Measurements from ENCODE around the gene IL17REL.

IL17REL gene

GRCh38 chr22:49965091-49966040, 47.2 kb downstream of the IL17REL start:
- peak in 20 of 42 donors; percentile 7 to 45 (median 16) for DNase-seq
- intact Hi-C loops (cut with DNase I): loop anchor here (10.0 kb wide), 1 partner anchor 229 kb away; no protein-coding TSS in a partner anchor

DNA sequence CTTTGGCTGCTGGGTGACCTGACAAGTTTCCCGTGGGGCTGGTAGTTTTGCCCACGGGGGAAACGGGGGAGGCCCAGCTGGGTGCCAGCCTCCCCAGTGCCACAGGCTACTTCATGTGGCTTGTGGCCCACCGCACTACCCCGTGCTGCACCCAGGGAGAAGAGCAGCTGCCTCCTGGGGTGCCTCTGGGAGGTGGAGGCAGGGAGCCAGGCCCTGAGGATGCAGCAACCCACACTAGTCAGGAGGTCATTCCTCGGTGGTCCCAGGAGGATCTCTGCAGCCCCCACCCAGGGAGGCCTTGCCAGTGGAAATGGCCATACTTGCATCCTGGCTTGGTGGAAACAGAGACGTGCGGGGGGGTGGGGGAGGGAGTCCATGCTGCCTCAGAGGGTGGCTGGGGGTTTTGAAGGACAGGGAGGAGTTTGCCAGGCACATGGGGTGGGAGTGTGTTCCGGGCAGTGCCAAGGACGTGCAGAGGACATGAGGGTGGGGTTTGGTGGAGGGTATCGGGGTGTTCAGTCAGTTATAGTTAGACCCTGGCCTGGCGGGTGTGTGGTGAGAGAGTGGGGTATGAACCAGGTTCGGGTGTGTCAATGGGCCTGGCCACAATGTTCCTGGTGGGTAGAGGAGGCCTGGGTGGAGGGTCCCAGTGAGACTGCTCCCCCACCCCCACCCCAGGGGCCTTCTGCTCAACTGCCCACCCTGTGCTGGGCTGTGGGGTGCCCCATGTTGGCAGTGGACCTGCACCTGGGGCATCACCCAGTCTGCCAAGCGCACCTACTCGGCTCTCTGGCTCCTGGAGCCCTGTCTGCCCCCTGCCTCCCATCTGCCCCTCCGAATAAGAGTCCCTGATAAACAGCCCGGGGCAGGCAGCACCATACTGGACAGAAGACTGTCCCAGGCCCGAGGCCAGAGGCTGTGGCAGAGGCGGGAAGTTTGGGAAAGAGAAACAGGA, 48.2 kb downstream of the IL17REL start:
- DNase-seq: peak in 19 of 42 donors; percentile 6 to 43 (median 14)
- intact Hi-C loops (cut with DNase I): loop anchor here (10.0 kb wide), 1 partner anchor 230 kb away; no protein-coding TSS in a partner anchor

DNA sequence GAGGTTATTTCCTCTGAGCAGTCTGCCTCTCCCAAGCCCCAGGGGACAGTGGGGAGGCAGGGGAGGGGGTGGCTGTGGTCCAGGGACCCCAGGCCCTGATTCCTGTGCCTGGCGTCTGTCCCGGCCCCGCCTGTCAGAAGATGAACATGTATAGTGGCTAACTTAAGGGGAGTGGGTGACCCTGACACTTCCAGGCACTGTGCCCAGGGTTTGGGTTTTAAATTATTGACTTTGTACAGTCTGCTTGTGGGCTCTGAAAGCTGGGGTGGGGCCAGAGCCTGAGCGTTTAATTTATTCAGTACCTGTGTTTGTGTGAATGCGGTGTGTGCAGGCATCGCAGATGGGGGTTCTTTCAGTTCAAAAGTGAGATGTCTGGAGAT, 48.9 kb downstream of the IL17REL start:
- intact Hi-C loops (cut with DNase I): loop anchor here (10.0 kb wide), 1 partner anchor 231 kb away; no protein-coding TSS in a partner anchor
- DNase-seq: peak in 17 of 42 donors; percentile 2 to 44 (median 11)

DNA sequence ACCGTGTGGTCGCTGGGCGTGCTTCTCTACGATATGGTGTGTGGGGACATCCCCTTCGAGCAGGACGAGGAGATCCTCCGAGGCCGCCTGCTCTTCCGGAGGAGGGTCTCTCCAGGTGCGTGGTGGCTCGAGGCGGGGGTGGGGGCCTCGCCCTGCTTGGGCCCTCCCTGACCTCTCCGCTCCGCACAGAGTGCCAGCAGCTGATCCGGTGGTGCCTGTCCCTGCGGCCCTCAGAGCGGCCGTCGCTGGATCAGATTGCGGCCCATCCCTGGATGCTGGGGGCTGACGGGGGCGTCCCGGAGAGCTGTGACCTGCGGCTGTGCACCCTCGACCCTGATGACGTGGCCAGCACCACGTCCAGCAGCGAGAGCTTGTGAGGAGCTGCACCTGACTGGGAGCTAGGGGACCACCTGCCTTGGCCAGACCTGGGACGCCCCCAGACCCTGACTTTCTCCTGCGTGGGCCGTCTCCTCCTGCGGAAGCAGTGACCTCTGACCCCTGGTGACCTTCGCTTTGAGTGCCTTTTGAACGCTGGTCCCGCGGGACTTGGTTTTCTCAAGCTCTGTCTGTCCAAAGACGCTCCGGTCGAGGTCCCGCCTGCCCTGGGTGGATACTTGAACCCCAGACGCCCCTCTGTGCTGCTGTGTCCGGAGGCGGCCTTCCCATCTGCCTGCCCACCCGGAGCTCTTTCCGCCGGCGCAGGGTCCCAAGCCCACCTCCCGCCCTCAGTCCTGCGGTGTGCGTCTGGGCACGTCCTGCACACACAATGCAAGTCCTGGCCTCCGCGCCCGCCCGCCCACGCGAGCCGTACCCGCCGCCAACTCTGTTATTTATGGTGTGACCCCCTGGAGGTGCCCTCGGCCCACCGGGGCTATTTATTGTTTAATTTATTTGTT, 49.6 kb downstream of the IL17REL start:
- intact Hi-C loops (cut with DNase I): loop anchor here (10.0 kb wide), 1 partner anchor 232 kb away; no protein-coding TSS in a partner anchor
- peak in 22 of 42 donors; percentile 6 to 45 (median 16) for DNase-seq

DNA sequence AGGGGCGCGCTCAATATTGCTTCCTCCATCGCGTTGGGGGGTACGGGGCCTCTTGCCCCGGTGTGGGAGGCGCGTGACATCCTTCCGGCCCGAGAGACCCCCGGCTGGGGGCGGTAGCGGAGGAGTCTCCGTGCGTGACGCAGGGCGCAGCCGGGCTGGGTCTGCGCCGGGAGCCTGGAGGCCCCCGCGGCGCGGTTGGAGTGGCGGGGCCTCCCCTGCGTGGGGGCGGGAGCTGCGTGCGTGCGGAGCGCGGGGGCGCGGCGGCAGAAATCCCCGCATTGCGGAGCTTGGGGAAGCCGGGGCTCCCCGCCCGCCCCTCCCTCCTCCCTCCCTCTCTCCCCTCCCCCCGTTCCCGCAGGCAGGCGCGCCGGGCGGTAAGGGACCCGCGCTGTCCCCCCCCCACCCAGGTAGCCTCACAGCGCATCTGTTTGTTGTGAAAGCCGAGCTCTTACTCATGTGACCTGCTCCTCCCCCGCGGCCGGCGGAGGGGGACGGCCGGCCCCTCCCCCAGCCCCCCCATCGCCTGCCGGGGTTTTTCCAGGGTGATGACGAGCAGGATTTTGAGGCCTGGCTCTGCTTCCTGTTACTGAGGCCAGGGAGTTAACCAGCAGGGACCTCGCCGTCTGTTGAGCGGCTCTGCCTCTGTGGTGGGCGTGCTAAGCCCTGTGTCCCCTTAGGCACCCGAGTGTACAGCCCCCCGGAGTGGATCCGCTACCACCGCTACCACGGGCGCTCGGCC, 50.4 kb downstream of the IL17REL start:
- intact Hi-C loops (cut with DNase I): loop anchor here (10.0 kb wide), 1 partner anchor 233 kb away; no protein-coding TSS in a partner anchor
- peak; percentile 44 to 93 (median 76) for DNase-seq

DNA sequence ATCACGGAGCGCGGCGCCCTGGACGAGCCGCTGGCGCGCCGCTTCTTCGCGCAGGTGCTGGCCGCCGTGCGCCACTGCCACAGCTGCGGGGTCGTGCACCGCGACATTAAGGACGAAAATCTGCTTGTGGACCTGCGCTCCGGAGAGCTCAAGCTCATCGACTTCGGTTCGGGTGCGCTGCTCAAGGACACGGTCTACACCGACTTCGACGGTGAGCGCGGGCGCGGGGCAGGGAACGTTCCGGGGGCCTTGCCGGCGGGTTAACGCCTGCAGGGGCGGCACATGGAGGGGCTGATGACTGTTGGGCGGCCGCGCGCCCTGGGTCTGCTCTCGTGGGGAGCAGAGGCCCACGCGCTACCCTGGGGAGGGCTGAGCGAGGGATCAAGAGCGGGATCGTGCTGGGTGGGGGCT, 51.0 kb downstream of the IL17REL start:
- peak in 14 of 42 donors; percentile 9 to 56 (median 34) for DNase-seq
- intact Hi-C loops (cut with DNase I): loop anchor here (10.0 kb wide), 1 partner anchor 233 kb away; no protein-coding TSS in a partner anchor

DNA sequence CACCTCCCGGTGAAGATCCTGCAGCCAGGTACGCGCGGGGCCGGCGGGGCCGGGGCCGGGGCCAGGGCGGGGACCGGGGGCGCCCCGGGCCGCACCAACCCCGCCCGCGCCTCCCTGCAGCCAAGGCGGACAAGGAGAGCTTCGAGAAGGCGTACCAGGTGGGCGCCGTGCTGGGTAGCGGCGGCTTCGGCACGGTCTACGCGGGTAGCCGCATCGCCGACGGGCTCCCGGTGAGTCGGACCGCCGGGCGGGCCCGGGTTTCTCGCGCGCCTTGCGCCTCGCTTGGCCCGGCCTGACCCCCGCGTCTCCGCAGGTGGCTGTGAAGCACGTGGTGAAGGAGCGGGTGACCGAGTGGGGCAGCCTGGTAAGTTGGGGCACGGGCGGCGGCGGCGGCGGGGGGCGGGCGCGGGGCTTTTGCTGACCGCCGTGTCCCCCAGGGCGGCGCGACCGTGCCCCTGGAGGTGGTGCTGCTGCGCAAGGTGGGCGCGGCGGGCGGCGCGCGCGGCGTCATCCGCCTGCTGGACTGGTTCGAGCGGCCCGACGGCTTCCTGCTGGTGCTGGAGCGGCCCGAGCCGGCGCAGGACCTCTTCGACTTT, 51.5 kb downstream of the IL17REL start:
- intact Hi-C loops (cut with DNase I): loop anchor here (10.0 kb wide), 1 partner anchor 234 kb away; no protein-coding TSS in a partner anchor
- peak in 15 of 42 donors; percentile 17 to 64 (median 41) for DNase-seq

DNA sequence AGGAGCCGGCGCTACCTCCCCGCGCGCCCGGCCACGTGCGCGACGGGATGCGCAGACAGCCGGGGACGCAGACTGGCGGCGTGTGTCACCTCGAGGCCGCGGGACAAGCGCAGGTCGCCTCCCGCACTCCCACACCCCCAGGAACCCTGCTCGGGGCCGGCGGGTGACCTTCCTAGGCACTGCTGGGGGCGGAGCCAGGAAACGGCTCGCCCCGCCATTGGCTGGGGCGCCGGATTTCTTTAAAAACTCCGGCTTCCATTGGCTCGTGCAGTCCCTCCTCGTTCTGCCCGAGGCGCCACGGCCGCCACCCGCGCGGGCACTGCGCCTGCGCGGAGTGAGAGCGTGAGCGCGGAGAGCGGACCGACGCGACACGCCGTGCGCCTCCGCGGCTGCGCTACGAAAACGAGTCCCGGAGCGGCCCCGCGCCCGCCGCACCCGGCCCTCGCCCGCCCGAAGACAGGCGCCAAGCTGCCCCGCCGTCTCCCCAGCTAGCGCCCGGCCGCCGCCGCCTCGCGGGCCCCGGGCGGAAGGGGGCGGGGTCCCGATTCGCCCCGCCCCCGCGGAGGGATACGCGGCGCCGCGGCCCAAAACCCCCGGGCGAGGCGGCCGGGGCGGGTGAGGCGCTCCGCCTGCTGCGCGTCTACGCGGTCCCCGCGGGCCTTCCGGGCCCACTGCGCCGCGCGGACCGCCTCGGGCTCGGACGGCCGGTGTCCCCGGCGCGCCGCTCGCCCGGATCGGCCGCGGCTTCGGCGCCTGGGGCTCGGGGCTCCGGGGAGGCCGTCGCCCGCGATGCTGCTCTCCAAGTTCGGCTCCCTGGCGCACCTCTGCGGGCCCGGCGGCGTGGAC, 52.2 kb downstream of the IL17REL start, which contains the start of gene PIM3:
Gene PIM3 (plus strand): TSS at position 614 of the 846 bp plus-strand sequence. CDS start 176 bp downstream, at position 790.
- intact Hi-C loops (cut with DNase I): loop anchor here (10.0 kb wide), 1 partner anchor 234 kb away; no protein-coding TSS in a partner anchor
- peak; percentile 87 to 98 (median 94) for DNase-seq

DNA sequence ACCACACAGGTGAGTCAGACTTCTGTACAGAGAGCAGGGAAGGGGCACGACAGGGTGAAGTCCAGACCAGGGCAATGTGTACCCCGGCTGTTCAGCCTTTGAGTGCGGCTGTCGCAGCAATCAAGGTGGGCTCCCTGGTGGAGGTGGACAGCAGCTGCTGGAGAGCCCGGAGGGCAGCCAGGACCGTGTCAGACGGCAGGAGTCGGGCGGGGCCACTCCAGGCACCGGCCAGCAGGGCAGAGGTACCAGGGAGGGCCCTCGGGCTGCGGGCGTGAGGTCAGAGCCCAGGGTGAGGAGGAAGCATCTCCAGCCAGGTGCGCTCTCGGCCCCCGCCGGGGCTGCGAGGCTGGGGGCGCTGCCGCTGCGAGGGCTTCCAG, 52.8 kb downstream of the IL17REL start:
- DNase-seq: peak in 6 of 42 donors; percentile 11 to 43 (median 39)
- intact Hi-C loops (cut with DNase I): loop anchor here (10.0 kb wide), 1 partner anchor 235 kb away; no protein-coding TSS in a partner anchor

DNA sequence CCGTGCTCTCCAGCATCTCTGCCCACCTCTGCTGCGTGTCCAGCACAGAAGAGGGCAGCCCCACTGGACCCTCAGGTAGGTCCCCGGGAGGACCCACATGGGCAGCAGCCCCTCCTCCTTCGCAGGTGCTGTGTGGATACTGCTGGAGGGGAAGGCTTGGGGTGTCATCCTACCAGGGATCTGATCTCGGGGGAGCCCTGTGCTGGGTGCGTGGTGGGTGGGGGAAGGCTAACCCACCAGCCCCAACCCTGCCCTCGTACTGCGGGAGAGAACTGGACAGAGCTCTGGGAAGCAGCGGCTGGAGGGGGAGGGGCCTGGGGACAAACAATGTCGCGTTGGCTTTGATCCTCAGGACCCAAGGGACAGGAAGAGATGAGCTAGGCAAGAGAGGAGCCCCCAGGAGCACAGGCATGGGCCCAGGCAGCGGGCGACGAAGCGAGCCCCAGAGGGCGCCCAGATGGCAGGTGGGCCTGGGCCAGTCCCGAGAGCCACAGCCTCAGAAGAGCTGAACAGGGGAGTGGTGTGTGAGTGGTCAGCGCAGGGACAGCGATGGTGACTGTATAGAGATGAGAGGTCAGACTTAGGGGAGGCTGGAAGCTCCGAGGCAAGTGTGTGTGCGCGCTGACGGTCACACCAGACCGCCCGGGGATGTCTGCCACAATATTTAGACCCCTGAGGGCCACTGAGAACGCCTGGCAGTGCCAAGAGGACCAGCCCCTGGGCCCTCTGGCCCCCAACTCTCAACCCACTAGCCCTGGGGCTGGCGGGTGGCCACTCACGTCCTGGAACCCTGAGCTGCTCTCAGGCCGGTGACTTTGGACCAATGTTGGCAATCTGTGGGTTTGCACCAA, 53.4 kb downstream of the IL17REL start:
- DNase-seq: peak in 2 of 42 donors; percentile 23 to 28
- intact Hi-C loops (cut with DNase I): no loop called here

DNA sequence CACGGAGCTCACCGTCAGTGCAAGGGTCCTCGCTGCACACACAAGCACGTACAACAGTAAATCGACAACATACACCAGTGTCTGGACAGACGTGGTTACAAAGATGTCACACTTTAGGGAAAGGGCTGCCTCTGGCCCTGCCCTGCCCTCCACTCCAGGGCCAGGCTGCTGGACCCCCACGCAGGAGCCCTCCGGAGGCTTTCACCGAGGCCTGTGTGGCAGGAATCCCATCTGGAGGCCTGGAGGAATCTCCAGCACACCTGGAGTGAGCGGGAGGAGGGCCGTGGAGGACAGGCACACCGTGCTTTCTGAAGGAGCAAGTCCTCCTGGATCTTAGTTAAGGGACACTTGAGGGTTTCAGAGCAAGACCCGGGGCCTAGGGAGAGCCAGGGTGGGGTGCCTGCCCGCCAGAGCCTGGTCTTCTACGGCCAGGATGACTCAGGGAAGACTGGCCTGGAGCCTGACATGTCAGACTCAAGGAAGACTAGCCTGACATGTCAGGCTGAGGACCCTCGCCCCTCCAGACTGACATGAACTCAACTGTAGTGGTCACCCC, 54.1 kb downstream of the IL17REL start:
- peak in 2 of 42 donors; percentile 3 to 25 for DNase-seq
- intact Hi-C loops (cut with DNase I): no loop called here

DNA sequence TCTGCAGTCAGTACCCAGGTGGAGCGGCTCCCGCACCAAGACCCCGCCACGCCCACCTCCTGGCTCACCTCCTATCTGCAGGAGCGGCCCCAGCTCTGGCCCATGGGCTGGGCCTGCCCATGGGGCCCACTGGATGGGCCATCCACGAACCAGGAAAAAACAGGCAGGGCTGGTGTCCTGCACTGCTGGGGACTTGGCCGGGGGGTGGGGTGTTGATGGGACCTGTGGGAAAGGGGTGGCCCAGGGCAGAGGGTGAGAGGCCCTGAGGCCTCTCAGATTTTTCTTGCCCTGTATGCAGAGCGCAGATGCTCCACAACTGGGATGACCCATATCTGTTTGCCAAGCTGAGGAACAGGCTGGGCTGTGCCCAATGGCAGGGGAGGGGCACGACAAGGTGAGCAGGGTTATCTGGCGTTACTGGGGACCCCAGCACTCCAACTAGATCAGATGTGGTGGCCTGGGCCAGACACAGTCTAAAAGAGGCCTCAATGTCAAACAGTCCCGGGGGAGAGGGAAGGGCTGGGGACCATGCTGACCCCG, 54.7 kb downstream of the IL17REL start:
- DNase-seq: peak in 2 of 42 donors; percentile 3 to 23
- intact Hi-C loops (cut with DNase I): no loop called here

GRCh38 chr22:49956914-49957825, 55.4 kb downstream of the IL17REL start:
- intact Hi-C loops (cut with DNase I): no loop called here
- DNase-seq: peak in 2 of 42 donors; percentile 1 to 20

All from head of caudate nucleus (tissue), 42 donors.